ENCODE measurements around the gene ARPC1A. TPM values are rescaled to one million over a fixed set of nuclear protein-coding genes. Genes with fewer than 3 reads are reported as not detected.

The ARPC1A gene
- total RNA-seq, 1 experiment from 2014 or later: 253 TPM

GRCh38 chr7:99383203-99383602 lies 57.5 kb downstream of the ARPC1A start:
- no peak overlapping the region for H3K4me3 ChIP-seq (ENCODE audit: low read depth in 2 of 2, low read length in 2 of 2)
- no peaks in the 10 kb centered on the region for H3K9me3 ChIP-seq (ENCODE audit: control insufficient read depth, insufficient read depth, low read depth, low read length)
- BruUV-seq (replicated peaks): no TSS peak
- intact Hi-C loops (cut with micrococcal nuclease; ENCODE audit: unreplicated experiment): no loop called here
- in situ Hi-C loops (cut with HindIII; ENCODE audit: low pct_unique_long_range_greater_than_20kb, low sequenced_read_pairs): no loop called here
- no peaks in the 10 kb centered on the region for H3K27me3 ChIP-seq (ENCODE audit: control insufficient read depth, insufficient read depth, low read length)
- DNase-seq (ENCODE audit: low read depth, low spot score) (no peak), ATAC-seq (no peak)
- POLR2A ChIA-PET: no interaction called here
- no peaks in the 10 kb centered on the region; the same call in 1 of the 2 replicates for H3K36me3 ChIP-seq (ENCODE audit: control insufficient read depth, insufficient read depth, low read length)
- CTCF ChIA-PET: no interaction called here
- H3K4me1 ChIP-seq (ENCODE audit: control insufficient read depth, insufficient read depth, low read length): peaks cover 34% of the 10 kb centered on the region
- no peak for TF ChIP-seq REST (IDR thresholded peaks at IDR 0.05; ENCODE audit: insufficient read depth in 1 of 2, low read depth in 2 of 2, low read length in 1 of 2)
- TF ChIP-seq SIN3A (IDR thresholded peaks at IDR 0.05; ENCODE audit: borderline replicate concordance, insufficient read depth, low read depth, low read length): no peak
- TF ChIP-seq POLR2AphosphoS5 (IDR thresholded peaks at IDR 0.05; ENCODE audit: low read depth, low read length): no peak
- no peak for TF ChIP-seq CTCF (IDR thresholded peaks at IDR 0.05)
- no peak for TF ChIP-seq TCF7L2 (IDR thresholded peaks at IDR 0.05; ENCODE audit: low read depth, low read length)
- no peak overlapping the region for H3K27ac ChIP-seq (ENCODE audit: low read length)

- TF ChIP-seq REST (IDR thresholded peaks at IDR 0.05; ENCODE audit: insufficient read depth in 1 of 2, low read depth in 2 of 2, low read length in 1 of 2) (no peak), TCF7L2 (IDR thresholded peaks at IDR 0.05; ENCODE audit: low read depth, low read length) (no peak), POLR2AphosphoS5 (IDR thresholded peaks at IDR 0.05; ENCODE audit: low read depth, low read length) (no peak), CTCF (IDR thresholded peaks at IDR 0.05) (no peak), SIN3A (IDR thresholded peaks at IDR 0.05; ENCODE audit: borderline replicate concordance, insufficient read depth, low read depth, low read length) (no peak)
- Histone ChIP-seq H3K9me3 (ENCODE audit: control insufficient read depth, insufficient read depth, low read depth, low read length) (no peaks in the 10 kb centered on the region), H3K4me1 (ENCODE audit: control insufficient read depth, insufficient read depth, low read length) (peaks cover 29% of the 10 kb centered on the region), H3K36me3 (ENCODE audit: control insufficient read depth, insufficient read depth, low read length) (no peaks in the 10 kb centered on the region; the same call in 1 of the 2 replicates), H3K27me3 (ENCODE audit: control insufficient read depth, insufficient read depth, low read length) (no peaks in the 10 kb centered on the region), H3K27ac (ENCODE audit: low read length) (no peak overlapping the region), H3K4me3 (ENCODE audit: low read depth in 2 of 2, low read length in 2 of 2) (no peak overlapping the region)
- ATAC-seq: no peak
- in situ Hi-C loops (cut with HindIII; ENCODE audit: low pct_unique_long_range_greater_than_20kb, low sequenced_read_pairs) (no loop called here), intact Hi-C loops (cut with micrococcal nuclease; ENCODE audit: unreplicated experiment) (no loop called here)
- CTCF ChIA-PET: no interaction called here
- DNase-seq (ENCODE audit: low read depth, low spot score): no peak
- BruUV-seq (replicated peaks): no TSS peak
- POLR2A ChIA-PET: no interaction called here
These were observed 58.2 kb downstream of the ARPC1A start for GRCh38 chr7:99383791-99384370.
